Osteoblast (primary cell): ENCODE results near the gene RCOR1. TPM values are rescaled to one million over a fixed set of nuclear protein-coding genes. Genes with fewer than 3 reads are reported as not detected.

Experiments
- DNase-seq: peaks from one replicate; pipeline ENCODE4 v3.0.0; 2011; ENCODE audit warnings: low spot score, mixed read lengths; ENCODE audit not compliant: insufficient read length; ENCODE audit errors: missing footprints
- H2AFZ ChIP-seq: 2 replicates; pipeline ENCODE4 v1.6.0; 2011; ENCODE audit warnings: mild to moderate bottlenecking, low read length
- H3K27ac ChIP-seq: 2 replicates; pipeline ENCODE4 v1.5.1; 2011; ENCODE audit warnings: mild to moderate bottlenecking, low read depth, low read length, moderate library complexity
- H3K27me3 ChIP-seq: 2 replicates; pipeline ENCODE4 v1.6.0; 2012; ENCODE audit warnings: mild to moderate bottlenecking, control low read depth, inconsistent platforms, low read length, moderate library complexity; ENCODE audit not compliant: insufficient read depth
- H3K36me3 ChIP-seq: 2 replicates; pipeline ENCODE4 v1.5.1; 2011; ENCODE audit warnings: mild to moderate bottlenecking, low read length, control low read depth, moderate library complexity; ENCODE audit not compliant: insufficient read depth
- H3K4me1 ChIP-seq: 2 replicates; pipeline ENCODE4 v1.5.1; 2011; ENCODE audit warnings: mild to moderate bottlenecking, low read length, control low read depth, moderate library complexity; ENCODE audit not compliant: insufficient read depth
- H3K4me2 ChIP-seq: 2 replicates; pipeline ENCODE4 v1.6.0; 2011; ENCODE audit warnings: mild to moderate bottlenecking, low read length; ENCODE audit not compliant: insufficient read depth
- H3K4me3 ChIP-seq: fragments of 200-600 bp; sonication (generic); 3 replicates; pipeline ENCODE4 v1.5.1; 2012; ENCODE audit warnings: mild to moderate bottlenecking, low read length, inconsistent platforms; ENCODE audit not compliant: insufficient read depth
- H3K79me2 ChIP-seq: 2 replicates; pipeline ENCODE4 v1.6.0; 2012; ENCODE audit warnings: mild to moderate bottlenecking, low read length, control low read depth, inconsistent platforms; ENCODE audit not compliant: insufficient read depth
- H3K9me3 ChIP-seq: 2 replicates; pipeline ENCODE4 v1.5.1; 2011; ENCODE audit warnings: low read depth, low read length, control low read depth
- H4K20me1 ChIP-seq: 2 replicates; pipeline ENCODE4 v1.6.0; 2012; ENCODE audit warnings: mild to moderate bottlenecking, low read length, control low read depth; ENCODE audit not compliant: insufficient read depth
- total RNA-seq: library from RNA; depleted of rRNA; stranded (reverse); fragments of >200 nt; gene quantifications from 2 replicates; pipeline ENCODE4 v1.2.3, GENCODE V29; 2012
- TF ChIP-seq, protein P1 (sequence below): IDR thresholded peaks from 2 replicates; pipeline ENCODE4 v1.5.1; 2011; ENCODE audit warnings: mild to moderate bottlenecking, low read depth, low read length, moderate library complexity; ENCODE audit errors: extremely low read depth

Gene RCOR1
- total RNA-seq, 1 donor = 11.6 TPM

DNA sequence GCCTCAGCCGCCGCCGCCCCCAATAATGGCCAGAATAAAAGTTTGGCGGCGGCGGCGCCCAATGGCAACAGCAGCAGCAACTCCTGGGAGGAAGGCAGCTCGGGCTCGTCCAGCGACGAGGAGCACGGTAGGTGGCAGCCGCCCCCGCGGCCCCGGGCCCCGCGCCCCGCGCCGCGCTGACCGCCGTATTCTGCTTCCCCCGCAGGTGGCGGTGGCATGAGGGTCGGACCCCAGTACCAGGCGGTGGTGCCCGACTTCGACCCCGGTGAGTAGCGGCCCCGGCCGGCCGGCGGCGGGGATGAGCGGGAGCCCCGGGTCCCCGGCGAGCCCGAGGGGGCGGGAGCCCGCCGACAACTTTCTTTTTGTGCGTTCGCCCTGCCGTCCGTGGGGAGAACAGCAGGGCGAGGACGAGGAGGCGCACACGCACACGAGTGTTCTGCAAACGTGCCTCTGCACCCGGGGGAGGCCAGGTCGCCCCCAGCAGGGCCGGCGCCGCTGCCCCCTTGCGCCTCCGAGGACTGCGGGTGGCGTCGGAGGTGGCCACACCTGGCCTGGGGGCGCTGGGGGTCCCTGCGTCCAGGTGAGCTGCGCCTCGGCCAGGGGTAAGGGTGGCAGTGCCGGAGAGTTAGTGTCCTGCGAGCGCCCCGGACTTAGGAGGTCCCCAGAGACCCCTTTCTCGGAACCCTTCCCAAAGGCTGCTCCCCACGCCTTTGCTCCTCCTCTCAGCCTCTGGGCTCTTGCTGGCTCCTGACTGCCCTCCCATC, 794 bp downstream of the RCOR1 start:
- TF ChIP-seq, protein P1, sequence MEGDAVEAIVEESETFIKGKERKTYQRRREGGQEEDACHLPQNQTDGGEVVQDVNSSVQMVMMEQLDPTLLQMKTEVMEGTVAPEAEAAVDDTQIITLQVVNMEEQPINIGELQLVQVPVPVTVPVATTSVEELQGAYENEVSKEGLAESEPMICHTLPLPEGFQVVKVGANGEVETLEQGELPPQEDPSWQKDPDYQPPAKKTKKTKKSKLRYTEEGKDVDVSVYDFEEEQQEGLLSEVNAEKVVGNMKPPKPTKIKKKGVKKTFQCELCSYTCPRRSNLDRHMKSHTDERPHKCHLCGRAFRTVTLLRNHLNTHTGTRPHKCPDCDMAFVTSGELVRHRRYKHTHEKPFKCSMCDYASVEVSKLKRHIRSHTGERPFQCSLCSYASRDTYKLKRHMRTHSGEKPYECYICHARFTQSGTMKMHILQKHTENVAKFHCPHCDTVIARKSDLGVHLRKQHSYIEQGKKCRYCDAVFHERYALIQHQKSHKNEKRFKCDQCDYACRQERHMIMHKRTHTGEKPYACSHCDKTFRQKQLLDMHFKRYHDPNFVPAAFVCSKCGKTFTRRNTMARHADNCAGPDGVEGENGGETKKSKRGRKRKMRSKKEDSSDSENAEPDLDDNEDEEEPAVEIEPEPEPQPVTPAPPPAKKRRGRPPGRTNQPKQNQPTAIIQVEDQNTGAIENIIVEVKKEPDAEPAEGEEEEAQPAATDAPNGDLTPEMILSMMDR = peak; percentile 4
- H3K4me1 ChIP-seq = peaks cover 24% of the 10 kb centered on the region
- peak overlapping the region; percentile 95 for H3K4me3 ChIP-seq
- peak; percentile 94 for DNase-seq
- peak overlapping the region; percentile 97 for H3K4me2 ChIP-seq
- peaks cover 48% of the 10 kb centered on the region for H3K79me2 ChIP-seq
- peaks cover 24% of the 10 kb centered on the region for H4K20me1 ChIP-seq
- H3K36me3 ChIP-seq = no peaks in the 10 kb centered on the region
- peak overlapping the region; percentile 35 for H2AFZ ChIP-seq
- H3K27me3 ChIP-seq = no peaks in the 10 kb centered on the region
- no peaks in the 10 kb centered on the region for H3K9me3 ChIP-seq
- H3K27ac ChIP-seq = peak overlapping the region; percentile 74

DNA sequence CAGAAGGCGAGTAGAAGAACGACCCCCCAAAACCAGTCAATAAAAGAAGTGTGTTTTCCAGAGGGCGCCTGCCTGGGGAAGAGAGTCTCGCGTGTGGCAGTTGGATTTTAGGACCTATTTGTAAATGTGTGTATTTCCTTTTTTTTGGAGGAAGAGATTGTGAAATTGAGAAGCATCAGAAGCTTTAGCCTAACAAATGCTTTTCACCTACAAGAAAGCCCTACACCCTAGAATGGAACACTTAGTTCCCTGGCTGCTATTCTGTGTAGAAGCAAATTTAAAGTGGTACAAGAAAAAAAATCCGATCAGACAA, 1.3 kb downstream of the RCOR1 start:
- peak overlapping the region; percentile 95 for H3K4me3 ChIP-seq
- H3K9me3 ChIP-seq = no peaks in the 10 kb centered on the region
- H3K79me2 ChIP-seq = peaks cover 53% of the 10 kb centered on the region
- DNase-seq = no peak
- H3K36me3 ChIP-seq = no peaks in the 10 kb centered on the region
- H3K4me1 ChIP-seq = peaks cover 23% of the 10 kb centered on the region
- H3K4me2 ChIP-seq = peak overlapping the region; percentile 97
- no peaks in the 10 kb centered on the region for H3K27me3 ChIP-seq
- H4K20me1 ChIP-seq = peaks cover 26% of the 10 kb centered on the region
- TF ChIP-seq, protein P1 = no peak
- peak overlapping the region; percentile 74 for H3K27ac ChIP-seq
- H2AFZ ChIP-seq = peak overlapping the region; percentile 35

DNA sequence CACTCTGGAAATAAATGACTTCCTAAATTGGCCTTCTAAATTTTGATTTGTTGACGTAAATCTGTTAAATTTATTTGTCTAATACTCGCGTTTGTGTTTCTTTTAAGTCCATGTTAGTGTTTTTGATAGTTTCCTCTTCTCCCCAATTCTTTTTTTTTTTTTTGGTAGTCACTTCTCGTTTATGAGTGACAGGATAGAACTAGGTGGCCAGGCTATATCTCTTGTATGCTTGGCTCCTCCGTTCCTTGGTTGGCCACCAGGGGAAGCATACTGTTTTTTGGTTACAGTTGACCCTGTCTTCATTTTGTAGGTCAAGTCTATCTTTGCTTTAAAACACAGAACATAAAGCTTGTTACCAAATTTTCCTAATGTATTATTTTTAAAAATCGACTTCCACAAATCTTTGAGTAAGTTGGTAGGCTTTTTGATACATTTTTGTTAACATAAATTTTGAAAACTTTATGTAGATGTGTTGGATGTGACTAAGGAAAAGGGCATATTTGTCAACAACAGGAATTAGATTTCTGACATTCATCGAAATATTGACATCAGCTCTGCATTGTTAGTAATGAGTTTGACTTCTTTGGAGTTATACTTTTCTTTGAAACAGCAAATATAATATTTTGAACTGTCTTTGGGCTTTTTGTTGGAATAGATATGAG, 2.2 kb downstream of the RCOR1 start:
- peak; percentile 93 for DNase-seq
- H3K79me2 ChIP-seq = peaks cover 61% of the 10 kb centered on the region
- H2AFZ ChIP-seq = no peak overlapping the region

More for the DNA sequence above, 2.2 kb downstream of the RCOR1 start:
- Histone ChIP-seq H3K4me1 (peaks cover 22% of the 10 kb centered on the region), H3K27me3 (no peaks in the 10 kb centered on the region), H3K9me3 (no peaks in the 10 kb centered on the region), H3K4me2 (peak overlapping the region; percentile 97), H3K36me3 (no peaks in the 10 kb centered on the region), H3K27ac (no peak overlapping the region), H3K4me3 (peak overlapping the region; percentile 95), H4K20me1 (peaks cover 34% of the 10 kb centered on the region)
- TF ChIP-seq, protein P1 = peak; percentile 87
